Superior temporal gyrus (tissue), 1 donor: ENCODE measurements around the gene FOXP2.
"Not testable (repeated sequence)": the region's sequence is repeated elsewhere in the genome, so short reads cannot be mapped to it uniquely, and the experiment has no call there.

ENCODE experiments used
- DNase-seq: peaks from one replicate; pipeline ENCODE4 v3.0.0-alpha.2; 2016; ENCODE audit errors: extremely low spot score

The FOXP2 gene

GRCh38 chr7:114588506-114588905, 173.9 kb downstream of the FOXP2 start:
- no peak for DNase-seq

GRCh38 chr7:114589436-114589835, 174.8 kb downstream of the FOXP2 start:
- no peak for DNase-seq

GRCh38 chr7:114590298-114590697, 175.7 kb downstream of the FOXP2 start:
- DNase-seq, result no peak

GRCh38 chr7:114598946-114599345, 184.3 kb downstream of the FOXP2 start:
- DNase-seq, result no peak

GRCh38 chr7:114606100-114606499, 191.5 kb downstream of the FOXP2 start:
- no peak for DNase-seq

- not testable (repeated sequence) for DNase-seq
Measured at GRCh38 chr7:114608822-114609221, 194.2 kb downstream of the FOXP2 start.

GRCh38 chr7:114620208-114620607, 205.6 kb downstream of the FOXP2 start:
- DNase-seq, result no peak

- DNase-seq, result no peak
Measured at GRCh38 chr7:114622221-114622620, 207.6 kb downstream of the FOXP2 start.

- DNase-seq, result no peak
Measured at GRCh38 chr7:114623146-114623545, 208.5 kb downstream of the FOXP2 start.

- DNase-seq, result no peak
Measured at GRCh38 chr7:114627231-114627630, 212.6 kb downstream of the FOXP2 start.

GRCh38 chr7:114628362-114628761, 213.7 kb downstream of the FOXP2 start:
- no peak for DNase-seq

GRCh38 chr7:114629762-114630161, 215.1 kb downstream of the FOXP2 start:
- DNase-seq, result no peak

- peak; percentile 60 for DNase-seq
Measured at GRCh38 chr7:114630201-114630990, 215.8 kb downstream of the FOXP2 start.

- DNase-seq, result no peak
Measured at GRCh38 chr7:114631249-114631822, 216.7 kb downstream of the FOXP2 start.

GRCh38 chr7:114639451-114639850, 224.8 kb downstream of the FOXP2 start:
- DNase-seq, result no peak

- DNase-seq, result no peak
Measured at GRCh38 chr7:114644455-114644854, 229.8 kb downstream of the FOXP2 start.

- no peak for DNase-seq
Measured at GRCh38 chr7:114645451-114645850, 230.8 kb downstream of the FOXP2 start.

- DNase-seq, result no peak
Measured at GRCh38 chr7:114647518-114647917, 232.9 kb downstream of the FOXP2 start.

- no peak for DNase-seq
Measured at GRCh38 chr7:114648117-114648516, 233.5 kb downstream of the FOXP2 start.

- DNase-seq, result no peak
Measured at GRCh38 chr7:114648680-114649079, 234.1 kb downstream of the FOXP2 start.

GRCh38 chr7:114649689-114650088, 235.1 kb downstream of the FOXP2 start:
- DNase-seq, result no peak

GRCh38 chr7:114650491-114650890, 235.9 kb downstream of the FOXP2 start:
- DNase-seq, result no peak

- DNase-seq, result no peak
Measured at GRCh38 chr7:114652041-114652440, 237.4 kb downstream of the FOXP2 start.
